Mesenchymal stem cell (in vitro differentiated cells and primary cell): ENCODE results near the gene TNP2.

ENCODE experiments used
- DNase-seq: peaks from one replicate; pipeline ENCODE4 v3.0.0-alpha.2; 2013
- H2AFZ ChIP-seq: one replicate; pipeline ENCODE4 v1.6.1; 2013; ENCODE audit warnings: low read depth, mild to moderate bottlenecking, control low read depth, inconsistent platforms, low read length, moderate library complexity
- H2AK5ac ChIP-seq: 2 replicates; pipeline ENCODE4 v1.6.1; 2013; ENCODE audit warnings: low read length, moderate library complexity, mild to moderate bottlenecking, inconsistent platforms; ENCODE audit not compliant: severe bottlenecking
- H2BK120ac ChIP-seq: one replicate; pipeline ENCODE4 v1.6.1; 2013; ENCODE audit warnings: low read depth, mild to moderate bottlenecking, inconsistent platforms, low read length, moderate library complexity
- H2BK12ac ChIP-seq, 2 experiments: one replicate each; pipeline ENCODE4 v1.6.1; 2013; ENCODE audit warnings: inconsistent platforms in 2 of 2, low read length in 2 of 2, mild to moderate bottlenecking in 2 of 2, moderate library complexity in 2 of 2, control low read depth in 1 of 2
- H2BK15ac ChIP-seq: one replicate; pipeline ENCODE4 v1.6.1; 2013; ENCODE audit warnings: mild to moderate bottlenecking, low read depth, inconsistent platforms; ENCODE audit not compliant: poor library complexity, severe bottlenecking
- H2BK5ac ChIP-seq: 2 replicates; pipeline ENCODE4 v1.6.1; 2013; ENCODE audit warnings: low read depth, mild to moderate bottlenecking, low read length, control low read depth, inconsistent platforms; ENCODE audit not compliant: poor library complexity, severe bottlenecking
- H3K14ac ChIP-seq, 2 experiments: one replicate each; pipeline ENCODE4 v1.6.1; 2013; ENCODE audit warnings: inconsistent platforms in 2 of 2, low read length in 2 of 2, control low read depth in 1 of 2, mild to moderate bottlenecking in 1 of 2, moderate library complexity in 1 of 2
- H3K18ac ChIP-seq, 2 experiments: one replicate each; pipeline ENCODE4 v1.6.1; 2013; ENCODE audit warnings: inconsistent platforms in 2 of 2, low read length in 2 of 2, control low read depth in 1 of 2, low read depth in 1 of 2, mild to moderate bottlenecking in 1 of 2
- H3K23ac ChIP-seq, 2 experiments: one replicate each; pipeline ENCODE4 v1.6.1; 2013; ENCODE audit warnings: inconsistent platforms in 2 of 2, low read length in 2 of 2, mild to moderate bottlenecking in 2 of 2, moderate library complexity in 2 of 2, control low read depth in 1 of 2
- H3K27ac ChIP-seq: 2 replicates; pipeline ENCODE4 v1.5.1; 2013; ENCODE audit warnings: mild to moderate bottlenecking, moderate library complexity, low read length, control low read depth, inconsistent platforms; ENCODE audit not compliant: poor library complexity, severe bottlenecking
- H3K27me3 ChIP-seq, 2 experiments: 2 replicates each; pipeline versions ENCODE4 v1.6.1 to v1.7.0; 2013; ENCODE audit warnings: low read length in 2 of 2, mild to moderate bottlenecking in 2 of 2, moderate library complexity in 2 of 2, control low read depth in 1 of 2, inconsistent platforms in 1 of 2; ENCODE audit not compliant: control insufficient read depth in 1 of 2, insufficient read depth in 1 of 2
- H3K36me3 ChIP-seq, 2 experiments: 2 replicates each; pipeline versions ENCODE4 v1.6.1 to v1.7.0; 2013; ENCODE audit warnings: low read length in 2 of 2, control low read depth in 1 of 2, inconsistent platforms in 1 of 2, low read depth in 1 of 2, mild to moderate bottlenecking in 1 of 2; ENCODE audit not compliant: insufficient read depth in 2 of 2, control insufficient read depth in 1 of 2
- H3K4ac ChIP-seq, 2 experiments: one replicate each; pipeline ENCODE4 v1.6.1; 2013; ENCODE audit warnings: inconsistent platforms in 2 of 2, low read length in 2 of 2, mild to moderate bottlenecking in 2 of 2, moderate library complexity in 2 of 2, control low read depth in 1 of 2, low read depth in 1 of 2
- H3K4me1 ChIP-seq: 2 replicates; pipeline ENCODE4 v1.6.1; 2013; ENCODE audit warnings: low read depth, low read length, control low read depth; ENCODE audit not compliant: control insufficient read depth, insufficient read depth
- H3K4me2 ChIP-seq: 2 replicates; pipeline ENCODE4 v1.6.1; 2013; ENCODE audit warnings: low read length, mild to moderate bottlenecking, inconsistent platforms; ENCODE audit not compliant: poor library complexity, severe bottlenecking
- H3K4me3 ChIP-seq, 2 experiments: 2 replicates each; pipeline versions ENCODE4 v1.5.1 to v1.7.0; 2013; ENCODE audit warnings: low read length in 2 of 2, mild to moderate bottlenecking in 2 of 2, control low read depth in 1 of 2, low read depth in 1 of 2; ENCODE audit not compliant: insufficient read depth in 1 of 2
- H3K79me1 ChIP-seq: replicated peaks from 2 replicates; pipeline ENCODE4 v1.6.1; 2013; ENCODE audit warnings: mild to moderate bottlenecking, control low read depth, low read length, inconsistent platforms; ENCODE audit not compliant: poor library complexity, severe bottlenecking
- H3K9ac ChIP-seq: 2 replicates; pipeline ENCODE4 v1.7.0; 2013; ENCODE audit warnings: mild to moderate bottlenecking, low read length, moderate library complexity
- H3K9me3 ChIP-seq: 2 replicates; pipeline ENCODE4 v1.7.0; 2013; ENCODE audit warnings: mild to moderate bottlenecking, low read length; ENCODE audit not compliant: control insufficient read depth
- H4K8ac ChIP-seq: one replicate; pipeline ENCODE4 v1.6.1; 2013; ENCODE audit warnings: inconsistent platforms, mild to moderate bottlenecking, low read length, moderate library complexity
- H4K91ac ChIP-seq: one replicate; pipeline ENCODE4 v1.6.1; 2013; ENCODE audit warnings: mild to moderate bottlenecking, low read length, inconsistent platforms
- WGBS: methylation state at CpG from one replicate; pipeline ENCODE4 v1.1.7; 2013; ENCODE audit warnings: mixed read lengths; 5-methylcytosine and 5-hydroxymethylcytosine counted together

TNP2 gene

DNA sequence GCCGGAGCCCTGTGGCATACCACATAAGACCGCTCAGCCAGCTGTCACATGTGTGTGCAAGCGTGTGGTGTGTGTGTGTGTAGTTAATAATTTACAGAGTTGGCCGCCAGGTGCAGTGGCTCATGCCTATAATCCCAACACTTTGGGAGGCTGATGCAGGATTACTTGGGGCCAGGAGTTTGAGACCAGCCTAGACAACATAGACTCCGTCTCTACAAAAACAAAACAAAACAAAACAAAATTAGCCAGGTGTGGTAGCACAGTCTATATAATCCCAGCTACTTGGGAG, 33.5 kb downstream of the TNP2 start:
- Histone ChIP-seq H3K14ac (no peak overlapping the region), H3K23ac (no peak overlapping the region), H3K4me2 (no peak overlapping the region), H2BK120ac (no peak overlapping the region), H4K8ac (no peak overlapping the region), H2BK12ac (no peak overlapping the region), H2AK5ac (no peak overlapping the region), H3K18ac (no peak overlapping the region), H3K36me3 (no peaks in the 10 kb centered on the region), H4K91ac (no peak overlapping the region), H2AFZ (no peak overlapping the region), H2BK5ac (no peak overlapping the region), H3K9ac (no peak overlapping the region), H3K79me1 (no peaks in the 10 kb centered on the region), H3K4me1 (peaks cover 2% of the 10 kb centered on the region), H3K27ac (no peak overlapping the region), H3K4ac (no peak overlapping the region), H3K27me3 (no peaks in the 10 kb centered on the region), H3K9me3 (no peaks in the 10 kb centered on the region), H3K4me3 (no peak overlapping the region), H2BK15ac (no peak overlapping the region)
- WGBS, result 91% methylated on average over 3 of the region's 5 CpGs
- no peak for DNase-seq

DNA sequence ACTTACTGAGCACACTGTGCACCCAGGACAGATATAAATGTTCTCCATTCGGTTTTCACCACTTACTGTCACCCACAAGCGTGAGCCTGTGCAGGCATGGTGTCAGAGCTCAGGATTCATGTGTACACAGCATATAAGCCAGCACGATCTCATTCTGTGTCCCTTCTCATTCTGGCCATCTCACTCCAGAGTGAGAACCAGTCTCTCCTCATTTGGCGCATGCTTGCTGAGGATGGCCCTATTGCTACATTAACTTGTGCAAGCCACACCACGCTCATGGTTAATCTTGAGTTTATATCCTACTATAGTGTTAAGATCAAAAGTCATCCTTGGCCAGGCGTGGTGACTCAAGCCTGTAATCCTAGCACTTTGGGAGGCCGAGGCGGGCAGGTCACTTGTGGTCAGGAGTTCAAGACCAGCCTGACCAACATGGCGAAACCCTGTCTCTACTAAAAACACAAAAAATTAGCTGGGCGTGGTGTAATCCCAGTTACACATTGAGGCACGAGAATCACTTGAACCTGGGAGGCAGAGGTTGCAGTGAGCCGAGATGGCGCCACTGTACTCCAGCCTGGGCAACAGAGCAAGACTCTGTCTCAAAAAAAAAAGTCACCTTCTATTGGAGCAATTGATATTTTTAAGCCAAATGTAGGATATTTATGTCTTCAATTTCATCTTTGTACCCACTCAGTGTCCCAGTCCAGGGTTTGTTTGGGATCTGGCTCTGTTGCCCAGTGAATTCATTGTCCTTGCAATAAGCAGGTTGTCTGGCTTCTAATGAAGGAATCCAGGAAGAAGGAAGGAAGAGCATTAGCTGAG, 34.0 kb downstream of the TNP2 start:
- H2BK120ac ChIP-seq, result no peak overlapping the region

DNA sequence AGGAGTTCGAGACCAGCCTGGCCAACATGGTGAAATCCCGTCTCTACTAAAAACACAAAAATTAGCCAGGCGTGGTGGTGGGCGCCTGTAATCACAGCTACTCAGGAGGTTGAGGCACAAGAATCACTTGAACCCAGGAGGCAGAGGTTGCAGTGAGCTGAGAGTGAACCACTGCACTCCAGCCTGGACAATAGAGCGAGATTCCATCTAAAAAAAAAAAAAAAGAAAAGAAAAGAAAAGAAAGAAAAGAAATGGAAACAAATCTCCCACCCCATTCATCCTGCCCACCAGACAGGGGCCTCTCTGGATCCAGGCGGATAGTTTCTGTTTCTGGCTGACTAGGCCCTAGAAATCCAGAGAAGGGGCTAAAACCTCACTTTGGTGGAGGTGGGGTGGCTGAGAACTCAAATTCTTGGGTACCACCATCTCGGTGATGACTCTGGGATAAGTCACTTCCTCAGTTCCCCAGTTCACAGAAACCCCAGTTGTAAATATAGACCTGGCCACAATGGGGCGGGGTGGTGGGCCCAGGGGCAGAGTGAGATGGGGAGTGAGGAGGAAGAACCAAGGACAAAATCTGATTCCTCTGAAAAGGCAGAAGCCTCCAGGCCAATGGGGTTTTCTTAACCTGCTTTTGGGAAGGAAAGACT, 35.3 kb downstream of the TNP2 start:
- no peak overlapping the region for H3K23ac ChIP-seq
- no peaks in the 10 kb centered on the region for H3K27me3 ChIP-seq
- no peak overlapping the region for H4K91ac ChIP-seq
- H2AFZ ChIP-seq, result no peak overlapping the region
- peaks cover 2% of the 10 kb centered on the region for H3K4me1 ChIP-seq
- H3K14ac ChIP-seq, result no peak overlapping the region
- H4K8ac ChIP-seq, result no peak overlapping the region
- no peak overlapping the region for H2AK5ac ChIP-seq
- H3K18ac ChIP-seq, result no peak overlapping the region
- no peak overlapping the region for H2BK12ac ChIP-seq
- no peak overlapping the region for H2BK120ac ChIP-seq
- no peak overlapping the region for H3K27ac ChIP-seq
- no peaks in the 10 kb centered on the region for H3K36me3 ChIP-seq
- no peak for DNase-seq
- no peak overlapping the region for H3K4ac ChIP-seq
- no peak overlapping the region for H3K9ac ChIP-seq
- no peak overlapping the region for H3K4me3 ChIP-seq
- WGBS, result 88% methylated on average over 6 of the region's 8 CpGs
- H2BK5ac ChIP-seq, result no peak overlapping the region
- no peaks in the 10 kb centered on the region for H3K79me1 ChIP-seq
- H3K4me2 ChIP-seq, result no peak overlapping the region
- no peaks in the 10 kb centered on the region for H3K9me3 ChIP-seq
- no peak overlapping the region for H2BK15ac ChIP-seq

More for the DNA sequence above, 34.0 kb downstream of the TNP2 start:
- Histone ChIP-seq H3K79me1 (no peaks in the 10 kb centered on the region), H2AFZ (no peak overlapping the region), H3K36me3 (no peaks in the 10 kb centered on the region), H3K4me1 (peaks cover 2% of the 10 kb centered on the region), H3K9me3 (no peaks in the 10 kb centered on the region), H3K14ac (no peak overlapping the region), H3K23ac (no peak overlapping the region), H3K4me2 (no peak overlapping the region), H3K27me3 (no peaks in the 10 kb centered on the region), H2BK15ac (no peak overlapping the region), H2AK5ac (no peak overlapping the region), H3K4ac (no peak overlapping the region), H4K91ac (no peak overlapping the region), H3K4me3 (no peak overlapping the region), H2BK5ac (no peak overlapping the region), H4K8ac (no peak overlapping the region), H3K9ac (no peak overlapping the region), H3K27ac (no peak overlapping the region), H2BK12ac (no peak overlapping the region), H3K18ac (no peak overlapping the region)
- DNase-seq, result peak; percentile 66
- WGBS, result 78% methylated on average over 11 of the region's 13 CpGs

GRCh38 chr16:11232852-11233726, 36.0 kb downstream of the TNP2 start:
- H3K4me1 ChIP-seq, result peaks cover 2% of the 10 kb centered on the region
- no peak overlapping the region for H3K27ac ChIP-seq
- H3K4me2 ChIP-seq, result no peak overlapping the region
- H2BK12ac ChIP-seq, result peak overlapping the region in 1 of 2 experiments; percentile 80
- H3K18ac ChIP-seq, result peak overlapping the region; percentile 55 to 82
- H3K23ac ChIP-seq, result no peak overlapping the region
- peak overlapping the region in 1 of 2 experiments; percentile 62 for H3K14ac ChIP-seq
- no peak overlapping the region for H2AK5ac ChIP-seq
- no peak overlapping the region for H2BK5ac ChIP-seq
- no peak for DNase-seq
- peak overlapping the region; percentile 34 for H2BK15ac ChIP-seq
- no peak overlapping the region for H3K4me3 ChIP-seq
- peak overlapping the region; percentile 70 for H4K8ac ChIP-seq
- no peaks in the 10 kb centered on the region for H3K36me3 ChIP-seq
- no peaks in the 10 kb centered on the region for H3K79me1 ChIP-seq
- peak overlapping the region; percentile 66 for H4K91ac ChIP-seq
- H3K4ac ChIP-seq, result peak overlapping the region; percentile 13 to 35
- no peaks in the 10 kb centered on the region for H3K27me3 ChIP-seq
- no peak overlapping the region for H2BK120ac ChIP-seq
- no peak overlapping the region for H3K9ac ChIP-seq
- H2AFZ ChIP-seq, result no peak overlapping the region
- no peaks in the 10 kb centered on the region for H3K9me3 ChIP-seq
- 52% methylated on average over 33 of the region's 35 CpGs for WGBS
